Loucy (cell line): Measurements from ENCODE around the gene BRS3.

Experiments used
- H2AFZ ChIP-seq: fragments of 200-600 bp; sonication (generic); 2 replicates; pipeline ENCODE4 v1.6.0; 2016; ENCODE audit warnings: antibody characterized with exemption, mild to moderate bottlenecking, low read length, moderate library complexity
- H3F3A ChIP-seq: fragments of 200-600 bp; 2 replicates; pipeline ENCODE4 v1.6.0; 2016; ENCODE audit warnings: antibody characterized with exemption, low read depth, mild to moderate bottlenecking
- H3K27me3 ChIP-seq: fragments of 200-600 bp; sonication (generic); 2 replicates; pipeline ENCODE4 v1.6.1; 2014; ENCODE audit warnings: low read length, mild to moderate bottlenecking; ENCODE audit not compliant: insufficient read depth, poor library complexity, severe bottlenecking
- H3K36me3 ChIP-seq: fragments of 200-600 bp; sonication (generic); 2 replicates; pipeline ENCODE4 v1.6.1; 2016; ENCODE audit warnings: low read length; ENCODE audit not compliant: insufficient read depth
- H3K4me1 ChIP-seq: fragments of 200-600 bp; sonication (generic); 2 replicates; pipeline ENCODE4 v1.5.1; 2014; ENCODE audit warnings: low read length, mild to moderate bottlenecking; ENCODE audit not compliant: insufficient read depth, poor library complexity, severe bottlenecking
- H3K4me2 ChIP-seq: fragments of 200-600 bp; sonication (generic); 2 replicates; pipeline ENCODE4 v1.6.0; 2014; ENCODE audit warnings: antibody characterized with exemption, low read length, low read depth, mild to moderate bottlenecking; ENCODE audit not compliant: poor library complexity, severe bottlenecking
- H3K4me3 ChIP-seq: fragments of 200-600 bp; sonication (generic); 2 replicates; pipeline ENCODE4 v1.5.1; 2014; ENCODE audit warnings: low read length, mild to moderate bottlenecking, mixed read lengths; ENCODE audit not compliant: poor library complexity, severe bottlenecking
- H3K79me2 ChIP-seq: fragments of 200-600 bp; sonication (generic); 2 replicates; pipeline ENCODE4 v1.6.1; 2014; ENCODE audit warnings: low read length; ENCODE audit not compliant: insufficient read depth
- H3K9ac ChIP-seq: fragments of 200-600 bp; sonication (generic); 2 replicates; pipeline ENCODE4 v1.6.0; 2014; ENCODE audit warnings: mild to moderate bottlenecking, low read depth, low read length, moderate library complexity; ENCODE audit not compliant: poor library complexity, severe bottlenecking
- H3K9me2 ChIP-seq: fragments of 200-600 bp; sonication (generic); replicated peaks from 2 replicates; pipeline ENCODE4 v1.6.1; 2016; ENCODE audit warnings: low read depth, low read length, mixed read lengths
- H3K9me3 ChIP-seq: fragments of 200-600 bp; sonication (generic); 2 replicates; pipeline ENCODE4 v1.6.1; 2014; ENCODE audit warnings: mild to moderate bottlenecking, antibody characterized with exemption, low read length, low read depth; ENCODE audit not compliant: insufficient read depth
- H4K20me1 ChIP-seq: fragments of 200-600 bp; sonication (generic); 2 replicates; pipeline ENCODE4 v1.6.0; 2014; ENCODE audit warnings: antibody characterized with exemption, low read length, mild to moderate bottlenecking; ENCODE audit not compliant: insufficient read depth, poor library complexity, severe bottlenecking
- EZH2phosphoT487 ChIP-seq: fragments of 200-600 bp; IDR thresholded peaks from 2 replicates; pipeline ENCODE4 v1.6.1; 2018; ENCODE audit warnings: antibody characterized with exemption, mild to moderate bottlenecking, moderate library complexity, borderline replicate concordance
- TF ChIP-seq, protein P1 (sequence below): fragments of 200-600 bp; sonication (generic); conservative IDR thresholded peaks from 2 replicates; pipeline ENCODE4 v1.5.1; 2014; ENCODE audit warnings: mild to moderate bottlenecking, antibody characterized with exemption, low read length

BRS3 gene

DNA sequence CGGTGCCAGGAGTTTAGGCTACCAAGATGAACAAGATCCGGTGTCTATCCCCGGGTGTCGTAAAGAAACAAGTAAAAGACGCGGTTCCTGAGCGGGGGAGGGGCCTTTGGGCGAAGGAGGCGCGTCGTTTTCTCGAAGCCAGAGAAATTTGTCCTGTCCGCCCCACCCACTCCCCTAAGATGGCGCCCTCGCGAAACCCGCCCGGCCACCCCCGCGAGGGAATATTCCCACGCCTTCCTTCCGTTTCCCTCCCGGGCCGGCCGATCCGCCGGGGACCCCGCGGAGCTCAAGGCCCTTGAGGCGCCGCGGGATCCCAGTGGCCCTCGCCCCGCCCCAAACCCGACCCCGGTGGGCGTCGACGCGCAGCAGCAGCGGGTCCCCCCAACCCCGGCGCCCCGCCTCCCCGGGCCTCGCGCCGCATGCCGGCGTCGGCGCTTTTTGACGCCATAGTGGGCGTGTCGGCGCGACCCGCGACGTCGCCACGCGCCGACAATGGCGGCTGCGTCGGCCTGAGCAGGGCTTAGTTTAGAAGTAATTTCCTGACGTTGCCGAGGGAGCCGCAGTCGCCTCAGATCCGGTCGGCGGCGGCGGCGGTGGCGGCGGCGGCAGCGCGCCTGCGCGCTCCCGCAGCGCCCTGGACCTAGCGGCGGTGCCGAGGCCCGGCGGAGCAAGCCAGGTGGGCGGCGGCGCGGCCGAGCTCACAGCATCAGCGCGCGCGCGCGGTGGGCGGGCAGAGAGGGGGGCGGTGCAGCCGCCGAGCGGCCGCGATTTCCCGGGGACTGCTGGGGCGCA lies 9.2 kb downstream of the BRS3 start:
- H3K79me2 ChIP-seq, result peaks cover 35% of the 10 kb centered on the region
- peaks cover 12% of the 10 kb centered on the region; the same call in 1 of the 2 replicates for H3K36me3 ChIP-seq
- peak overlapping the region; percentile 93 for H3K4me3 ChIP-seq
- H2AFZ ChIP-seq, result peak overlapping the region; percentile 92
- TF ChIP-seq, protein P1, sequence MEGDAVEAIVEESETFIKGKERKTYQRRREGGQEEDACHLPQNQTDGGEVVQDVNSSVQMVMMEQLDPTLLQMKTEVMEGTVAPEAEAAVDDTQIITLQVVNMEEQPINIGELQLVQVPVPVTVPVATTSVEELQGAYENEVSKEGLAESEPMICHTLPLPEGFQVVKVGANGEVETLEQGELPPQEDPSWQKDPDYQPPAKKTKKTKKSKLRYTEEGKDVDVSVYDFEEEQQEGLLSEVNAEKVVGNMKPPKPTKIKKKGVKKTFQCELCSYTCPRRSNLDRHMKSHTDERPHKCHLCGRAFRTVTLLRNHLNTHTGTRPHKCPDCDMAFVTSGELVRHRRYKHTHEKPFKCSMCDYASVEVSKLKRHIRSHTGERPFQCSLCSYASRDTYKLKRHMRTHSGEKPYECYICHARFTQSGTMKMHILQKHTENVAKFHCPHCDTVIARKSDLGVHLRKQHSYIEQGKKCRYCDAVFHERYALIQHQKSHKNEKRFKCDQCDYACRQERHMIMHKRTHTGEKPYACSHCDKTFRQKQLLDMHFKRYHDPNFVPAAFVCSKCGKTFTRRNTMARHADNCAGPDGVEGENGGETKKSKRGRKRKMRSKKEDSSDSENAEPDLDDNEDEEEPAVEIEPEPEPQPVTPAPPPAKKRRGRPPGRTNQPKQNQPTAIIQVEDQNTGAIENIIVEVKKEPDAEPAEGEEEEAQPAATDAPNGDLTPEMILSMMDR, result no peak
- no peak for TF ChIP-seq EZH2phosphoT487
- H3F3A ChIP-seq, result no peaks in the 10 kb centered on the region; the same call in 1 of the 2 replicates
- peaks cover 19% of the 10 kb centered on the region for H3K4me1 ChIP-seq
- H3K27me3 ChIP-seq, result no peaks in the 10 kb centered on the region
- no peaks in the 10 kb centered on the region for H3K9me3 ChIP-seq
- peaks cover 11% of the 10 kb centered on the region for H4K20me1 ChIP-seq
- peak overlapping the region; percentile 94 for H3K4me2 ChIP-seq
- H3K9me2 ChIP-seq, result no peaks in the 10 kb centered on the region
- peak overlapping the region; percentile 95 for H3K9ac ChIP-seq

DNA sequence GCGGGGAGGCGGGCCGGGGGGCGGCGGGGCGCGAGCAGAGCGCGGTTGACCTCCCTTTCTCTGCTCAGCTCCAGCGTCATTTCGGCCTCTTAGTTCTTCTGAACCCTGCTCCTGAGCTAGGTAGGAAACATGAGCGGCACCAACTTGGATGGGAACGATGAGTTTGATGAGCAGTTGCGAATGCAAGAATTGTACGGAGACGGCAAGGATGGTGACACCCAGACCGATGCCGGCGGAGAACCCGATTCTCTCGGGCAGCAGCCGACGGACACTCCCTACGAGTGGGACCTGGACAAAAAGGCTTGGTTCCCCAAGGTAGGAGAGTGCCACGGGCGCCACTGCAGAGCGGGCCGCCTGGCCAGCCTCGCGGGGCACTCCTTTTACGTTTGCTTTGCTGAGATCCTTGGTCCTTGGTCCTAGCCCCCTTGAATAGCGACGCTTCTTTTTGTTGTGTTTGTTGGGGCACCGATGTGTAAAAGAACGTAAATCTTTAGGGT lies 9.9 kb downstream of the BRS3 start, which contains the start of gene HTATSF1:
Gene HTATSF1, plus strand, starts transcription at position 37 of the 497 bp plus-strand sequence. Its CDS starts 93 bp downstream, at position 130.
- peaks cover 19% of the 10 kb centered on the region for H3K4me1 ChIP-seq
- H4K20me1 ChIP-seq, result peaks cover 11% of the 10 kb centered on the region
- peak within 1 kb of the TSS; percentile 95 for H3K9ac ChIP-seq
- H3K9me2 ChIP-seq, result no peaks in the 10 kb centered on the region
- H3K4me2 ChIP-seq, result peak within 1 kb of the TSS; percentile 94
- H2AFZ ChIP-seq, result peak within 1 kb of the TSS; percentile 92
- H3K79me2 ChIP-seq, result peaks cover 35% of the 10 kb centered on the region
- H3K4me3 ChIP-seq, result peak within 1 kb of the TSS; percentile 93
- H3K9me3 ChIP-seq, result no peaks in the 10 kb centered on the region
- TF ChIP-seq, protein P1, result no peak
- no peak for TF ChIP-seq EZH2phosphoT487
- H3K27me3 ChIP-seq, result no peaks in the 10 kb centered on the region
- H3K36me3 ChIP-seq, result peaks cover 14% of the 10 kb centered on the region; the same call in 1 of the 2 replicates
- H3F3A ChIP-seq, result no peaks in the 10 kb centered on the region; the same call in 1 of the 2 replicates

DNA sequence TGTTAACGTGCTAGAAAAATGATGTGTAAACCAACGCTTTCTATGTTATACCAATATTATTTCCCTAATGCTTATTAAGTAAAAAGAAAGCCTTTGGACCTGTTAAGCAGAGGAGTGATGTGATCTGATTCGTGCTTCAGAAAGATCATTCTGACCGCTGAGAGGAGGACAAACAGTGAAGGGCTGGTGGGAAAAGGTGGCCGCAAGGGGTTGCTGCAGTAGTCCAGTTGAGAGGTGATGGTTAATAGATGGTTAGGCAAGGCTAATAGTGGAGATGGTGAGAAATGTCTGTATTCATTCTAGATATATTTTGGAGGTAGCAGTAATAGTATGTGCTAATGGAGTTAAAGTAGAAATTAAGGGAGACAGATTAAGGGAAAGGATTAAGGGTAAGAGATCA lies 31.3 kb downstream of the BRS3 start:
- no peaks in the 10 kb centered on the region for H3K36me3 ChIP-seq
- TF ChIP-seq, protein P1, result no peak
- no peak for TF ChIP-seq EZH2phosphoT487
- H3K79me2 ChIP-seq, result no peaks in the 10 kb centered on the region
- H3K27me3 ChIP-seq, result no peaks in the 10 kb centered on the region
- no peak overlapping the region for H2AFZ ChIP-seq
- H3K4me2 ChIP-seq, result no peak overlapping the region
- H3K9me2 ChIP-seq, result no peaks in the 10 kb centered on the region
- H3K9me3 ChIP-seq, result no peaks in the 10 kb centered on the region
- no peak overlapping the region for H3K4me3 ChIP-seq
- H3F3A ChIP-seq, result no peaks in the 10 kb centered on the region
- H4K20me1 ChIP-seq, result no peaks in the 10 kb centered on the region
- no peak overlapping the region for H3K9ac ChIP-seq
- no peaks in the 10 kb centered on the region for H3K4me1 ChIP-seq
